D721Med (cell line): ENCODE measurements around the gene PPIP5K2.

ENCODE experiments used
- DNase-seq: peaks from one replicate; pipeline ENCODE4 v3.0.0; 2011; ENCODE audit warnings: low spot score; ENCODE audit not compliant: insufficient read length
- FAIRE-seq: peaks from 2 replicates; lab custom pipeline; 2011; peaks lifted over from hg19 to GRCh38; lab: Jason Lieb, UNC
- TF ChIP-seq, protein P1 (sequence below): IDR thresholded peaks from 2 replicates; pipeline ENCODE4 v1.5.1; 2012; ENCODE audit warnings: mild to moderate bottlenecking, control low read depth; ENCODE audit not compliant: insufficient read depth; ENCODE audit errors: missing control alignments

The PPIP5K2 gene

DNA sequence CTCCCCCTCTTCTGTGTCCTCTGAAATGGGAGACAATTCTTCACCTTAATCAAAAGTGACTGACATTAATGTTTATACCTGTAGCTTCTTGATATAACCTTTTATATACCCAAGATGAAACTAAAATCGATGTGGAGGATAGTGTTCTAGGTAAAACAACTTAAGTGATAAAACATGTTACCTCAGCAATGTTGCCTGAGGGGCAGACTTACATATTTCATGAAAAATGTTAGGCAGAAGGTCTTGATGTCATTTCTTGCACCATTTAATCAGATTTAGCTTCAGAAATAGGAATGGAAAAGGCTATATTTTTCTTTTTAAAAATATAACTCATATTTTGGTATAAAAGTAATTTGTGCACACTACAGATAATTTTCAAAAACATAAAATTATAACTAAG lies 115.8 kb downstream of the PPIP5K2 start:
- FAIRE-seq (no peak), DNase-seq (no peak)
- TF ChIP-seq, protein P1, sequence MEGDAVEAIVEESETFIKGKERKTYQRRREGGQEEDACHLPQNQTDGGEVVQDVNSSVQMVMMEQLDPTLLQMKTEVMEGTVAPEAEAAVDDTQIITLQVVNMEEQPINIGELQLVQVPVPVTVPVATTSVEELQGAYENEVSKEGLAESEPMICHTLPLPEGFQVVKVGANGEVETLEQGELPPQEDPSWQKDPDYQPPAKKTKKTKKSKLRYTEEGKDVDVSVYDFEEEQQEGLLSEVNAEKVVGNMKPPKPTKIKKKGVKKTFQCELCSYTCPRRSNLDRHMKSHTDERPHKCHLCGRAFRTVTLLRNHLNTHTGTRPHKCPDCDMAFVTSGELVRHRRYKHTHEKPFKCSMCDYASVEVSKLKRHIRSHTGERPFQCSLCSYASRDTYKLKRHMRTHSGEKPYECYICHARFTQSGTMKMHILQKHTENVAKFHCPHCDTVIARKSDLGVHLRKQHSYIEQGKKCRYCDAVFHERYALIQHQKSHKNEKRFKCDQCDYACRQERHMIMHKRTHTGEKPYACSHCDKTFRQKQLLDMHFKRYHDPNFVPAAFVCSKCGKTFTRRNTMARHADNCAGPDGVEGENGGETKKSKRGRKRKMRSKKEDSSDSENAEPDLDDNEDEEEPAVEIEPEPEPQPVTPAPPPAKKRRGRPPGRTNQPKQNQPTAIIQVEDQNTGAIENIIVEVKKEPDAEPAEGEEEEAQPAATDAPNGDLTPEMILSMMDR: no peak

DNA sequence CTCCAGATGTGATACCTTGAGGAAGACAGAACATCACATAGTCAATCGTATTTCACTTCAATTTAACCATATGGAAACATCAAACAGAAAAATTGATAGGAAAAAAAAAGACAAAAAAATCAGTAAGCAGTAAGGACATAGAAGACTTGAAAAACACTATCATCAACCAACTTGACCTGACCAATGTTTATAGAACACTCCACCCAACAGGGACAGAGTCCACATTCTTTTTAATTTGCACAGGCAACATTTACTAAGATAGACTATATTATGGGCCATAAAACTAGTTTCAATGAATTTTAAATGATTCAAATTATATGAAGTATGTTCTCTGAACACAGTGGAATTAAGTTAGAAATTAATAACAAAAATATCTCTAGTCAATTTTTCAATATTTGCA lies 117.7 kb downstream of the PPIP5K2 start:
- FAIRE-seq (peak; percentile 58), DNase-seq (no peak)
- TF ChIP-seq, protein P1: no peak

DNA sequence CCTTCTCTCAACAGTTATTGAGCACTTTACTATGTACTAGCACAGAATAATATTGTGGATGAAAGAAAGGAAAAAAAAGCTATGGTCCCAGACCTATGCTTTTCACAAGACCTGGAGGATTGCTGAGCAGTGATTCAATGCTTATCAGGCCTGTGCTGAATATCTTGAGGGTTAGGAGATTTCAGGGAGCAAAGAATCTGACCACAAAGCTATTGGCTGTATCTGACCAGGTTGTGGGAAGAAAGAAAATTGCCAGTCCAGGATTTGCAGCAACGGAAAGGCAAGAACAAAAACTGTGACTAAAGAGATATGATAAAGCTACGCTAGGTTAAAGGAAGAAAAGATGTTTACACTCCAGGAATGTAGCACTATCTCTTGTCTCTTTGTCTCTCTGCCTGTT lies 123.6 kb downstream of the PPIP5K2 start:
- no peak for FAIRE-seq
- DNase-seq: no peak
- TF ChIP-seq, protein P1: no peak

DNA sequence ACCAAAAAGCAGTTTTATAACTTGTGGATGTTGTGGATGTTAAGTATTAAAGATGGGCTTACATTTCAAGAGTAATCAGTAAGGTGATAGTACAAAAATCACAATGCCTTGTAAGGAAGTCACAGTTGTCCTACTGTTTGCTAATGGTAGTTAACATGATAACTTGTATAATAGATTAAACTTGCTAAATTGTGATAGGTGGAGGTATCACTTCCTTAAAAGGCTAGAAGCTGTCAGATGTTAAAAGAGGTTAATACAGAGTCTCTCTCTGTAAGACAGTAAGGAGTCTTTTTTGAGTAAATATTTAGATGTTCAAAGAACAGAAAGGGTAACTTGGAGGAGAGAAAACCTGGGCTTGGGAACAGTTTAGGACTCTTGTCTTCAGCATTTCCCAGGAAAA lies 124.3 kb downstream of the PPIP5K2 start:
- DNase-seq (no peak), FAIRE-seq (no peak)
- TF ChIP-seq, protein P1: no peak

DNA sequence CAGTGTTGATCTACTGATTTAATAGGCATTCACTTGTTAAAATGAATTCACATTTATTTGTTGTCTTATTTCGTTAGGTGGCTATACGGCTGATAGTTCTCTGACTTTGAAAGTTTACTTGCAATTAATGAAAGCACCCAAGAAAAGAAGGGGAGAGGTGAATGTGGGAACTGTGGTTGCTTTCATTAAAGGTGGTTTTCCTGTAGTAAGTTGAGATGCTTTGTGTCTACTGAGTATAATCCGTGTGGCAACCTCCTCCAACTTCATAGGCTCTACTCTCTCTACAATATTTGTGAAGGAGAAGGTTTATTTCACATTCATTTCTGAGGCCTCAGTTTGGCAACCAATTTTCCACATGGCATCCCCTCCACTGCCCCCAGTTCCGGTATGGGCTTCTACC lies 125.7 kb downstream of the PPIP5K2 start:
- TF ChIP-seq, protein P1: no peak
- DNase-seq (no peak), FAIRE-seq (no peak)

DNA sequence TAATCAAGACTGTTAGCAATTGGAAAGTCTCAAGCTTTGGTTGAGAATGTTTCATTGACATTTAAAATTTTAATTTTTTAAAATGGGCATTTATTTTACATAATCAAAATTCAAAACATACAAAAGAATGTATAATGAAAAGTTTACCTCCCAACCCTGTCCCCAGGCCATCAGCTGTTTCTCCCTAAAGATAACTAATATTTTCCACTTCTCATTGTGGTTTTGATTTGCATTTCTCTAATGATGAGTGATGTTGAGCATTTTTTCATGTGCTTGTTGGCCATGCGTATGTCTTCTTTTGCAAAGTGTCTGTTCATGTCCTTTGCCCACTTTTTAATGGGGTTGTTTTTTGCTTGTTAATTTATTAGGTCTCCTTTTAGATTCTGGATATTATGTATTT lies 127.0 kb downstream of the PPIP5K2 start:
- FAIRE-seq: no peak
- DNase-seq: no peak
- TF ChIP-seq, protein P1: no peak

DNA sequence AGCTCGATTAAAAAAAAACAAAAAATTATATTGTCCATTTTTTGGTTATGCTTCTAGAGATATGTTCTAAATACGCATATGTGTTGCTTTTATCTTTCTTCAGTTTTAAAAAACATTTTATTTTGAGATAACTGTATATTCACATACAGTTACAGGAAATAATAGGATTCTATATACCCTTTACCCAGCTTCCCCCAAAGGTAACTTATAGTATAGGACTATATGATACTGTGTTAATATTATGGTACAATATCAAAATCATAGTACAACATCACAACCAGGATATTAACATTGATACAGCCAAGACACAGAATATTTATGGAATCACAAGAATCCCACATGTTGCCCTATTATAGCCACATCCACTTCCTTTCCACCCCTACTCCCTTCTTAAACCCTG lies 129.0 kb downstream of the PPIP5K2 start:
- TF ChIP-seq, protein P1: no peak
- DNase-seq: no peak
- FAIRE-seq: no peak
